ENCODE results near the gene ATRN. TPM values are rescaled to one million over a fixed set of nuclear protein-coding genes. Genes with fewer than 3 reads are reported as not detected.
"Not testable (repeated sequence)": the region's sequence is repeated elsewhere in the genome, so short reads cannot be mapped to it uniquely, and the experiment has no call there.

Gene ATRN
- total and polyA plus RNA-seq, 8 donors, result 2.9 to 63.9 (median 24.2) TPM

DNA sequence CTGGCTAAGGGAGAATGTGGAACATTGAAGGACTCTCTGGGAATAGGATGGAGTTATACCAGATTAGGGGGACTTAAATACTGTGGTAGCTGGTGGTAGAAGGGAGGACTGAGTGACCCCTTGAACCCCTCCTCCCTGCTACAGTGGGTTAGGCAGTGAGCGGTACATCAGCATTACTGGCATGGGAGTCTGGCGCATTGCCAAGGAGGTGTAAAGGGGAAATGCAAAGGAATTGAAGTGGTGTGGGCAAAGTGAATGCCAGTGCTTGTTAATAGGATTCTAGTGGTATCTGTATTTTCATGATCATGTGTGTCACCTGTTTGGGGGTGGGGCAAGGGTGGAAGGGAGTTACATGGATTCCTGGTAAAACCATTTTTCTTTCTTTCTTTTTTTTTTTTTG lies 132.3 kb downstream of the ATRN start:
- 86 to 98% (median 94%) methylated on average over 2 of the region's 2 CpGs for WGBS, 5 donors
- no peaks in the 10 kb centered on the region for H3K27me3 ChIP-seq
- TF ChIP-seq POLR2AphosphoS5 (IDR thresholded peaks at IDR 0.05) (no peak), POLR2A (IDR thresholded peaks at IDR 0.05) (no peak), CTCF (IDR thresholded peaks at IDR 0.05) (no peak), EP300 (IDR thresholded peaks at IDR 0.05) (no peak)
- H3K27ac ChIP-seq, result no peak overlapping the region
- DNase-seq, result no peak
- H3K9me3 ChIP-seq, result no peaks in the 10 kb centered on the region
- H3K4me3 ChIP-seq, result no peak overlapping the region
- H3K36me3 ChIP-seq, result peaks cover 26 to 90% (median 83%) of the 10 kb centered on the region in 4 donors
- no peaks in the 10 kb centered on the region for H3K4me1 ChIP-seq
- intact Hi-C loops (cut with DNase I; ENCODE audit: low total_unique reads), result no loop called here

DNA sequence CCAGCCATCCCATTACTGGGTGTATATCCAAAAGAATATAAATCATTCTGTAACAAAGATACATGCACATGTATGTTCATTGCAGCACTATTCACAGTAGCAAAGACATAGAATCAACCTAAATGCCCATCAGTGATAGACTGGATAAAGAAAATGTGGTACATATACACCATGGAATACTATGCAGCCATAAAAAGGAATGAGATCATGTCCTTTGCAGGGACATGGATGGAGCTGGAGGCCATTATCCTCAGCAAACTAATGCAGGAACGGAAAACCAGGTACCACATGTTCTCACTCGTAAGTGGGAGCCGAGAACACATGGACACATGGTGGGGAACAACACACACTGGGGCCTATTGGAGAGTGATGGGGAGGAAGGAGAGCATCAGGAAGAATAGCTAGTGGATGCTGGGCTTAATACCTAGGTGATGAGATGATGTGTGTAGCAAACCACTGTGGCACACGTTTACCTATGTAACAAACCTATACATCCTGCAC lies 134.6 kb downstream of the ATRN start:
- H3K27ac ChIP-seq; H3K4me1 ChIP-seq; H3K4me3 ChIP-seq; H3K9me3 ChIP-seq; intact Hi-C loops (cut with DNase I; ENCODE audit: low total_unique reads); DNase-seq; H3K27me3 ChIP-seq: not testable (repeated sequence)
- 97 to 99% (median 97%) methylated on average over 4 of the region's 4 CpGs for WGBS, 5 donors
- H3K36me3 ChIP-seq, result peaks cover 17 to 93% (median 73%) of the 10 kb centered on the region in 4 donors

- intact Hi-C loops (cut with DNase I; ENCODE audit: low total_unique reads), result no loop called here
- no peak for DNase-seq
- H3K4me1 ChIP-seq, result no peaks in the 10 kb centered on the region
- H3K27ac ChIP-seq, result no peak overlapping the region
- H3K9me3 ChIP-seq, result no peaks in the 10 kb centered on the region
- peaks cover 17 to 88% (median 67%) of the 10 kb centered on the region in 4 donors for H3K36me3 ChIP-seq
- TF ChIP-seq CTCF (IDR thresholded peaks at IDR 0.05) (no peak), EP300 (IDR thresholded peaks at IDR 0.05) (no peak), POLR2AphosphoS5 (IDR thresholded peaks at IDR 0.05) (no peak), POLR2A (IDR thresholded peaks at IDR 0.05) (no peak)
- H3K27me3 ChIP-seq, result no peaks in the 10 kb centered on the region
- H3K4me3 ChIP-seq, result no peak overlapping the region
- WGBS, 5 donors, result 71 to 83% (median 78%) methylated on average over 3 of the region's 3 CpGs
Measured at GRCh38 chr20:3606021-3606420, 135.2 kb downstream of the ATRN start.

DNA sequence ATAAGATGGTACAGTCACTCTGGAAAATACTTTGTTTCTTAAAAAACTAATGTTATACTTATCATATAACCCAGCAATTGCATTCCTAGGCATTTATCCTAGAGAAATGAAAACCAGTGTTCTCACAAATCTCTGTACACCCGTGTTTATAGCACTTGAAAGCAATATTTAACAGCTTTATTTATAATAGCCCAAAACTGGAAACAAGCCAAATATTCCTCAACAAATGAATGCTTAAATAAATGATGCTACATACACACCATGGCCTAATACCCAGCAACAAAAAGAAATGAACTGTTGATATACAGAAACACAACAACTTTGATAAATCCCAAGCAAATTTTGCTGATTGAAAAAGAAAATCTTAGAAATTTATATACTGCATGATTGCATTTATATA lies 141.1 kb downstream of the ATRN start:
- H3K27ac ChIP-seq, result no peak overlapping the region
- no peak for DNase-seq
- H3K4me3 ChIP-seq, result no peak overlapping the region
- intact Hi-C loops (cut with DNase I; ENCODE audit: low total_unique reads), result no loop called here
- TF ChIP-seq EP300 (IDR thresholded peaks at IDR 0.05), result no peak
- no peak for TF ChIP-seq POLR2A (IDR thresholded peaks at IDR 0.05)
- WGBS, 5 donors, result 37 to 45% (median 39%) methylated on average over 1 of the region's 1 CpG
- peaks cover 0 to 62% (median 29%) of the 10 kb centered on the region in 4 donors for H3K36me3 ChIP-seq
- H3K27me3 ChIP-seq, result no peaks in the 10 kb centered on the region
- H3K9me3 ChIP-seq, result no peaks in the 10 kb centered on the region
- no peaks in the 10 kb centered on the region for H3K4me1 ChIP-seq

DNA sequence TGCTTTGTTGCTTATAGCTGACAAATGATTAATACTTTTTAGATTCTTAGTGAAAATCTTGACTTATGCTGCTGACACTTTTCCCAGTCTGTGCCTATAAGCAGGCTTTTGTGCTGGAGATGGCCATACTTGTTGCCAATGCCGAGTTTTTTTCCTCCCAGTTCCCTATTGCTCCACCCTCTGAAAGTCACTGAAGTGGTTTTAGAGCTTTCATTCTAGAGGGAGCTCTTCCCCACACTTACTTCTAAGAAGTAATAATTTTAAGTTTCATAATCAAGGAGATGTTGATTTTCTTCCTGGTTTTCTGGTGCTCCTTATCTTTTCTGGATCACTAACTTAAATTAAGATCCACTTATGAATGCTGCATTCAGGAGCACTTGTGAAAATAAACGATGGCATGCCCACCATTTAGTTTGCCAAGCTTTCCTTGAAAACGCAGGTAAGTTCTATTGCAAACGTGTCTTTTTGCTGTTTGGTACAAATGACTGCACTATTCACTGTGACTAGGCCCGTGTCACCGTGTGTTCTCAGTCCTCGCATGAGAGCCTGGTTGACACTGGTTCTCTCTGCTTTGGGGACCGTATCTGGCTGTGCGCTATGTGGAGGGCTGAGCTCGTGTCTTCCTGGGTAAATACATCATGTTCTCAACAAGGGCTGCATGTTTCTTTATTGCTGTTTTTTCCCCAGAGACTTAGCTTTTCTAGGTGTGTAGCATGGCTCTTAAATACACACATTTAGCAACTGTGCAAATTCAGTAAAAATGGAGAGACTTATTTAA lies 142.2 kb downstream of the ATRN start:
- Histone ChIP-seq H3K4me3 (no peak overlapping the region), H3K9me3 (no peaks in the 10 kb centered on the region), H3K27ac (no peak overlapping the region), H3K4me1 (no peaks in the 10 kb centered on the region), H3K36me3 (peaks cover 0 to 65% (median 35%) of the 10 kb centered on the region in 4 donors), H3K27me3 (no peaks in the 10 kb centered on the region)
- no peak for DNase-seq
- intact Hi-C loops (cut with DNase I; ENCODE audit: low total_unique reads), result no loop called here
- TF ChIP-seq POLR2AphosphoS5 (IDR thresholded peaks at IDR 0.05), result no peak
- no peak for TF ChIP-seq EP300 (IDR thresholded peaks at IDR 0.05)
- no peak for TF ChIP-seq POLR2A (IDR thresholded peaks at IDR 0.05)
- no peak for TF ChIP-seq CTCF (IDR thresholded peaks at IDR 0.05)
- 81 to 87% (median 86%) methylated on average over 10 of the region's 10 CpGs for WGBS, 5 donors

Data from stomach (tissue), 9 donors.